CD14-positive monocyte (primary cell): Measurements from ENCODE around the gene RERE. TPM values are rescaled to one million over a fixed set of nuclear protein-coding genes. Genes with fewer than 3 reads are reported as not detected.

Source experiments
- DNase-seq, 3 donors: peaks; one replicate each; pipeline ENCODE4 v3.0.0-alpha.2; 2011 to 2022
- H2AFZ ChIP-seq: 2 replicates; pipeline ENCODE4 v1.6.0; 2012; ENCODE audit warnings: mild to moderate bottlenecking, low read depth, low read length, inconsistent platforms; ENCODE audit not compliant: insufficient read depth, poor library complexity, severe bottlenecking
- H3K27ac ChIP-seq, 2 donors: 1 replicate in 1 of 2; 2 replicates in 1 of 2; pipeline ENCODE4 v1.5.1; 2012 to 2013; ENCODE audit warnings: low read length in 2 of 2, control low read depth in 1 of 2, inconsistent platforms in 1 of 2, low read depth in 1 of 2, mild to moderate bottlenecking in 1 of 2
- H3K27me3 ChIP-seq, 2 donors: one replicate each; pipeline versions ENCODE4 v1.6.0 to v1.6.1; 2011 to 2013; ENCODE audit warnings: low read length in 2 of 2; ENCODE audit not compliant: control insufficient read depth in 2 of 2, insufficient read depth in 2 of 2
- H3K36me3 ChIP-seq, 2 donors: replicated peaks in 1 of 2; 1 replicate in 1 of 2; 2 replicates in 1 of 2; pipeline versions ENCODE4 v1.5.1 to v1.6.1; 2012 to 2013; ENCODE audit warnings: low read length in 2 of 2, control low read depth in 1 of 2, inconsistent platforms in 1 of 2, mild to moderate bottlenecking in 1 of 2; ENCODE audit not compliant: insufficient read depth in 2 of 2, control insufficient read depth in 1 of 2
- H3K4me1 ChIP-seq, 2 donors: 1 replicate in 1 of 2; 2 replicates in 1 of 2; pipeline versions ENCODE4 v1.5.1 to v1.6.1; 2012 to 2013; ENCODE audit warnings: low read length in 2 of 2, control low read depth in 1 of 2, inconsistent platforms in 1 of 2, mild to moderate bottlenecking in 1 of 2, moderate library complexity in 1 of 2; ENCODE audit not compliant: insufficient read depth in 2 of 2, control insufficient read depth in 1 of 2
- H3K4me2 ChIP-seq: replicated peaks from 2 replicates; pipeline ENCODE3; 2012; ENCODE audit warnings: low read length, moderate library complexity, mild to moderate bottlenecking; ENCODE audit not compliant: poor library complexity, severe bottlenecking; ENCODE audit errors: extremely low read depth
- H3K4me3 ChIP-seq, 3 experiments: fragments of 200-600 bp in 1 of 3; sonication (generic) in 1 of 3; replicated peaks in 1 of 3; 1 replicate in 2 of 3; 2 replicates in 1 of 3; pipeline ENCODE4 v1.5.1; 2011 to 2013; ENCODE audit warnings: low read length in 3 of 3, mild to moderate bottlenecking in 3 of 3, control low read depth in 2 of 3, low read depth in 2 of 3, inconsistent platforms in 1 of 3, moderate library complexity in 1 of 3
- H3K79me2 ChIP-seq: 2 replicates; pipeline ENCODE4 v1.6.0; 2012; ENCODE audit warnings: mild to moderate bottlenecking, control low read depth, inconsistent platforms, low read length, moderate library complexity; ENCODE audit not compliant: insufficient read depth
- H3K9ac ChIP-seq: 2 replicates; pipeline ENCODE4 v1.6.0; 2017; ENCODE audit warnings: low read length, mild to moderate bottlenecking; ENCODE audit not compliant: insufficient read depth, poor library complexity, severe bottlenecking
- H3K9me3 ChIP-seq, 2 donors: replicated peaks in 1 of 2; 1 replicate in 1 of 2; 2 replicates in 1 of 2; pipeline versions ENCODE4 v1.5.1 to v1.6.1; 2012 to 2013; ENCODE audit warnings: low read length in 2 of 2, control low read depth in 1 of 2; ENCODE audit not compliant: control insufficient read depth in 1 of 2, insufficient read depth in 1 of 2
- H4K20me1 ChIP-seq: 2 replicates; pipeline ENCODE4 v1.6.0; 2012; ENCODE audit warnings: mild to moderate bottlenecking, low read length, control low read depth, moderate library complexity; ENCODE audit not compliant: insufficient read depth
- H3K27ac Mint-ChIP-seq, 7 donors: one replicate each; pipeline ENCODE4 v1.8.0; 2020; ENCODE audit warnings: mild to moderate bottlenecking in 7 of 7, mixed read lengths in 7 of 7, moderate library complexity in 6 of 7, inconsistent platforms in 2 of 7
- H3K27me3 Mint-ChIP-seq, 3 donors: one replicate each; pipeline ENCODE4 v1.8.0; 2021 to 2022; ENCODE audit warnings: low read depth in 3 of 3, mild to moderate bottlenecking in 3 of 3, mixed read lengths in 3 of 3, moderate library complexity in 3 of 3, inconsistent platforms in 1 of 3
- H3K36me3 Mint-ChIP-seq, 2 donors: one replicate each; pipeline ENCODE4 v1.8.0; 2020; ENCODE audit warnings: mixed read lengths in 2 of 2, inconsistent platforms in 1 of 2, mild to moderate bottlenecking in 1 of 2
- H3K4me1 Mint-ChIP-seq: one replicate; pipeline ENCODE4 v1.8.0; 2020; ENCODE audit warnings: mild to moderate bottlenecking, mixed read lengths
- H3K4me3 Mint-ChIP-seq, 2 donors: one replicate each; pipeline ENCODE4 v1.8.0; 2020; ENCODE audit warnings: mild to moderate bottlenecking in 2 of 2, mixed read lengths in 2 of 2, moderate library complexity in 1 of 2
- H3K9me3 Mint-ChIP-seq, 7 donors: one replicate each; pipeline ENCODE4 v1.8.0; 2020 to 2022; ENCODE audit warnings: mixed read lengths in 7 of 7, mild to moderate bottlenecking in 6 of 7, moderate library complexity in 6 of 7, inconsistent platforms in 2 of 7
- WGBS: methylation state at CpG from one replicate; pipeline ENCODE4 v1.1.5; 2013; ENCODE audit warnings: missing lambda C conversion rate; ENCODE audit not compliant: insufficient coverage; 5-methylcytosine and 5-hydroxymethylcytosine counted together
- intact Hi-C, 2 donors: fragments of 100-400 bp; cut with micrococcal nuclease; formaldehyde crosslinking; loops; one replicate each; pipeline versions ENCODE4 v1.15.0 to v1.15.1; 2023
- polyA plus RNA-seq, 3 donors: library from polyadenylated mRNA; depleted of rRNA in 1 of 3; unstranded in 2 of 3; stranded (reverse) in 1 of 3; fragments of 300-500 nt in 2 of 3; fragments of >200 nt in 1 of 3; fragmentation: Illumina TruSeq in 2 of 3; gene quantifications; 1 replicate in 2 of 3; 2 replicates in 1 of 3; pipeline ENCODE4 v1.2.3, GENCODE V29; 2012 to 2021
- TF ChIP-seq, protein P1 (sequence below): fragments of 200-600 bp; IDR thresholded peaks from one replicate; pipeline ENCODE4 v1.8.0; 2022; ENCODE audit warnings: antibody characterized with exemption, mild to moderate bottlenecking

The RERE gene
- polyA plus RNA-seq, 3 donors: 1.2 to 19.4 (median 3.8) TPM

DNA sequence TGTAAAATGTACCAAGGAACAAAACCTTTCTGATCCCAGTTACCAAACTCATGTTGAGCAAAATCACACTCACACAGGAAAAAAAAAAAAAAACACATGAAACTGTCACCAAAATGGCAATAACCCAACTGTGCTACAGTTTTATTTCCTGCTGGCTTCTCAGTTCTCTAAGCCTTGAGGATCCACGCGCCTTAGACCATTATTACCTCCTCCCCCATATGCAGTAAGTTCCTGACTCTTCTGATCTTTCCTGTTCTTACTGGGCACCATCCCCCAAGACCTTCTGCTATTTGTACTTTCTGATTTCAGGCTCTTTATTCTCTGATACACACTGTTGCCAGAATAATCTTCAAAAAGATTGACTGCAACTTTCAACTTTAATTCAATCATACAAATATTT, 419.9 kb downstream of the RERE start:
- peak overlapping the region in 1 of 2 donors; percentile 78 for H3K27ac ChIP-seq
- Mint-ChIP-seq H3K4me3 (no peak overlapping the region), H3K27ac (peak overlapping the region in 5 of 7 donors; percentile 1 to 78 (median 41)), H3K36me3 (peaks cover 40 to 48% of the 10 kb centered on the region in 2 donors), H3K27me3 (no peaks in the 10 kb centered on the region), H3K9me3 (no peaks in the 10 kb centered on the region), H3K4me1 (peaks cover 52% of the 10 kb centered on the region)
- no peak overlapping the region for H3K4me3 ChIP-seq
- H3K4me2 ChIP-seq: peak overlapping the region; percentile 9
- H4K20me1 ChIP-seq: peaks cover 98% of the 10 kb centered on the region
- H3K9ac ChIP-seq: no peak overlapping the region
- no peak overlapping the region for H2AFZ ChIP-seq
- intact Hi-C loops: no loop called here
- no peaks in the 10 kb centered on the region for H3K27me3 ChIP-seq
- H3K36me3 ChIP-seq: peaks cover 17 to 60% of the 10 kb centered on the region in 2 donors
- H3K9me3 ChIP-seq: no peaks in the 10 kb centered on the region
- peaks cover 80% of the 10 kb centered on the region for H3K79me2 ChIP-seq
- peaks cover 42 to 43% of the 10 kb centered on the region in 2 donors for H3K4me1 ChIP-seq
- DNase-seq: no peak
- TF ChIP-seq, protein P1, sequence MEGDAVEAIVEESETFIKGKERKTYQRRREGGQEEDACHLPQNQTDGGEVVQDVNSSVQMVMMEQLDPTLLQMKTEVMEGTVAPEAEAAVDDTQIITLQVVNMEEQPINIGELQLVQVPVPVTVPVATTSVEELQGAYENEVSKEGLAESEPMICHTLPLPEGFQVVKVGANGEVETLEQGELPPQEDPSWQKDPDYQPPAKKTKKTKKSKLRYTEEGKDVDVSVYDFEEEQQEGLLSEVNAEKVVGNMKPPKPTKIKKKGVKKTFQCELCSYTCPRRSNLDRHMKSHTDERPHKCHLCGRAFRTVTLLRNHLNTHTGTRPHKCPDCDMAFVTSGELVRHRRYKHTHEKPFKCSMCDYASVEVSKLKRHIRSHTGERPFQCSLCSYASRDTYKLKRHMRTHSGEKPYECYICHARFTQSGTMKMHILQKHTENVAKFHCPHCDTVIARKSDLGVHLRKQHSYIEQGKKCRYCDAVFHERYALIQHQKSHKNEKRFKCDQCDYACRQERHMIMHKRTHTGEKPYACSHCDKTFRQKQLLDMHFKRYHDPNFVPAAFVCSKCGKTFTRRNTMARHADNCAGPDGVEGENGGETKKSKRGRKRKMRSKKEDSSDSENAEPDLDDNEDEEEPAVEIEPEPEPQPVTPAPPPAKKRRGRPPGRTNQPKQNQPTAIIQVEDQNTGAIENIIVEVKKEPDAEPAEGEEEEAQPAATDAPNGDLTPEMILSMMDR: no peak
- 0% methylated on average over 2 of the region's 2 CpGs for WGBS

DNA sequence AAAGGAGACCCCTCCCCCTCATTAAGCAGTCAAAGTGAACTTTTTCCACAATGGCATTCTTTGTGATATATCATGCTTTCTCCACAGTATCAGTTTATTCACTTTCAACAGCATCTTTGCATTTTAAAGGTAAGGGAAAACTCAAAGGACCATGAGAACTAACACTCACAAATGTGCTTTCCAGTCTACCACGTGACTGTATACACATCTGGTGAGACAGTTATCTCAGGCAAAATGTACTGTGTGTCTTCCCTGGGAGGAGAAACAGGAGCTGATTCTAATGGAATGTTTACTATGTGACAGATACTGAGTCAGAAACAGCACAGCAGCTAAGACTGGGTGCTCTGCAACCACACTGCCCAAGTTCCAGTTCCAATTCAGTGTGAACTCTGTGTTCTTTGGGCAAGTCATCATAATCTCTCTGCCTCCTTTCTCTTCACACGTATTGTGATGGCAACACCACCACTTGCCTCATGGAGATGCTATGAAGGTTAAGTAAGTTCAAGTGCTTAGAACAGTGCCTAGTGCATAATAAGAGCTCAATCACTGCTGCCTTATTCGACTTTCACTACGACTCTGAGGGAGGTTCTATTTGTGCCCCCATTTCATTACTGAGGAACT, 420.5 kb downstream of the RERE start:
- peak in 2 of 3 donors; percentile 13 for DNase-seq
- no peaks in the 10 kb centered on the region for H3K27me3 Mint-ChIP-seq
- Histone ChIP-seq H3K27ac (peak overlapping the region in 1 of 2 donors; percentile 78), H3K9ac (no peak overlapping the region), H3K4me2 (peak overlapping the region; percentile 9), H3K4me3 (no peak overlapping the region), H3K4me1 (peaks cover 42 to 43% of the 10 kb centered on the region in 2 donors), H3K27me3 (no peaks in the 10 kb centered on the region), H3K9me3 (no peaks in the 10 kb centered on the region), H4K20me1 (peaks cover 98% of the 10 kb centered on the region), H3K79me2 (peaks cover 79% of the 10 kb centered on the region), H3K36me3 (peaks cover 17 to 60% of the 10 kb centered on the region in 2 donors), H2AFZ (no peak overlapping the region)
- H3K4me1 Mint-ChIP-seq: peaks cover 52% of the 10 kb centered on the region
- H3K36me3 Mint-ChIP-seq: peaks cover 37 to 46% of the 10 kb centered on the region in 2 donors
- peak overlapping the region in 4 of 7 donors; percentile 11 to 66 (median 56) for H3K27ac Mint-ChIP-seq
- H3K4me3 Mint-ChIP-seq: no peak overlapping the region
- TF ChIP-seq, protein P1: no peak
- intact Hi-C loops: no loop called here
- no CpG with 5 or more reads among the region's 4 CpGs for WGBS
- no peaks in the 10 kb centered on the region for H3K9me3 Mint-ChIP-seq
